ENCODE data around the gene EIF5A. TPM values are rescaled to one million over a fixed set of nuclear protein-coding genes. Genes with fewer than 3 reads are reported as not detected.

Gene EIF5A
- total and polyA plus RNA-seq, 7 donors: 104 to 603 (median 156) TPM

DNA sequence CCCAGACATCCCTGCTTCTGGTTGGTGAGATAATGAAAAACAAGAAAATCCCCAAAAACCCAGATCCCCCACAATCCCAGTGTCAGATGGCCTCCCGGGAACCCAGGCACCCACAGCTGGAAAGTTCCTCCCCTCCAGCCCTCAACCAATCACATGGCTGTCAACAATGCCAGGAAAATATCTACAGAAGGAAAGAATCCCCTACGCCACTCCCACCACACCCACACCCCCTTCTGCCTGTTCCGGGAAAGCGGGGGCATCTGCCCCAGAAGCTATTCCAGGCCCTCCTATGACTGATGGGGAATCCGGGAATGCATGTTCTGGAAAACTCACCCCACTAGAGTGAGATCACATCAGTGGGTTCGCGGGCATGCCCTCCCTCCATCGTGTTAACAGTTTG, 49.3 kb downstream of the EIF5A start:
- intact Hi-C loops (cut with DNase I): loop anchor here (1.0 to 2.0 kb wide), 3 partner anchors 38 to 81 kb away; partner anchors contain the start of genes PLSCR3 and TMEM256
- no peak overlapping the region for H3K4me3 ChIP-seq
- H3K27ac ChIP-seq: peak overlapping the region; percentile 41 to 99 (median 51)
- H3K36me3 ChIP-seq: no peaks in the 10 kb centered on the region
- no peak for DNase-seq
- H3K9me3 ChIP-seq: no peaks in the 10 kb centered on the region
- no peak for TF ChIP-seq EP300 (IDR thresholded peaks at IDR 0.05)
- TF ChIP-seq, protein P1, sequence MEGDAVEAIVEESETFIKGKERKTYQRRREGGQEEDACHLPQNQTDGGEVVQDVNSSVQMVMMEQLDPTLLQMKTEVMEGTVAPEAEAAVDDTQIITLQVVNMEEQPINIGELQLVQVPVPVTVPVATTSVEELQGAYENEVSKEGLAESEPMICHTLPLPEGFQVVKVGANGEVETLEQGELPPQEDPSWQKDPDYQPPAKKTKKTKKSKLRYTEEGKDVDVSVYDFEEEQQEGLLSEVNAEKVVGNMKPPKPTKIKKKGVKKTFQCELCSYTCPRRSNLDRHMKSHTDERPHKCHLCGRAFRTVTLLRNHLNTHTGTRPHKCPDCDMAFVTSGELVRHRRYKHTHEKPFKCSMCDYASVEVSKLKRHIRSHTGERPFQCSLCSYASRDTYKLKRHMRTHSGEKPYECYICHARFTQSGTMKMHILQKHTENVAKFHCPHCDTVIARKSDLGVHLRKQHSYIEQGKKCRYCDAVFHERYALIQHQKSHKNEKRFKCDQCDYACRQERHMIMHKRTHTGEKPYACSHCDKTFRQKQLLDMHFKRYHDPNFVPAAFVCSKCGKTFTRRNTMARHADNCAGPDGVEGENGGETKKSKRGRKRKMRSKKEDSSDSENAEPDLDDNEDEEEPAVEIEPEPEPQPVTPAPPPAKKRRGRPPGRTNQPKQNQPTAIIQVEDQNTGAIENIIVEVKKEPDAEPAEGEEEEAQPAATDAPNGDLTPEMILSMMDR (IDR thresholded peaks at IDR 0.05): no peak
- peak in 1 of 4 donors; percentile 25 for TF ChIP-seq POLR2AphosphoS5 (IDR thresholded peaks at IDR 0.05)
- no peak for TF ChIP-seq POLR2A (IDR thresholded peaks at IDR 0.05)
- peaks cover 0 to 43% (median 38%) of the 10 kb centered on the region in 4 donors for H3K4me1 ChIP-seq
- no peaks in the 10 kb centered on the region for H3K27me3 ChIP-seq
- WGBS, 2 donors: 59 to 70% methylated on average over 8 of the region's 8 CpGs

DNA sequence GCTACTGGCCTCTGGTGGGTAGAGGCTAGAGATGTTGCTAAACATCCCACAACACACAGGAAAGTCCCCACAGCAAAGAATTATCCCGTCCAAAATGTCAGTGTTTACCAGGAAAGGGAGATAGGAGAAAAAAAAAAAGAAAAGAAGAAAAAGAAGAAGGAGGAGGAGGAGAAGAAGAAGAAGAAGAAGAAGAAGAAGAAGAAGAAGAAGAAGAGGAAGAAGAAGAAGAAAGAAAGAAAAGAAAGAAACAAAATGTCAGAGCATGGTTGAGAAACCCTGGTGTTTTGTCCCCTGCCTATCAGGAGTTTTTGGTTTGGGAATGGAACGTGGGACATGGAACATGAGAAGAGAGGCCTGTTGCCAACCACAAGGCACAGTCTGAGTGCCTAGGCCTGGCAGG, 50.0 kb downstream of the EIF5A start:
- no peak for DNase-seq
- 67 to 86% methylated on average over 2 of the region's 2 CpGs for WGBS, 2 donors
- Histone ChIP-seq H3K9me3 (no peaks in the 10 kb centered on the region), H3K27me3 (no peaks in the 10 kb centered on the region), H3K4me1 (peaks cover 0 to 39% (median 37%) of the 10 kb centered on the region in 4 donors), H3K4me3 (no peak overlapping the region), H3K27ac (peak overlapping the region in 3 of 4 donors; percentile 5 to 54 (median 41)), H3K36me3 (no peaks in the 10 kb centered on the region)
- TF ChIP-seq, protein P1 (IDR thresholded peaks at IDR 0.05): no peak
- TF ChIP-seq EP300 (IDR thresholded peaks at IDR 0.05): no peak
- intact Hi-C loops (cut with DNase I): loop anchor here (2.0 kb wide), 2 partner anchors 37 to 47 kb away; partner anchors contain the start of genes PLSCR3 and TMEM256

- H3K4me1 ChIP-seq: no peaks in the 10 kb centered on the region
- WGBS, 2 donors: 63 to 82% methylated on average over 3 of the region's 3 CpGs
- no peaks in the 10 kb centered on the region for H3K9me3 ChIP-seq
- DNase-seq: no peak
- TF ChIP-seq POLR2A (IDR thresholded peaks at IDR 0.05) (no peak), POLR2AphosphoS5 (IDR thresholded peaks at IDR 0.05) (no peak), EP300 (IDR thresholded peaks at IDR 0.05) (no peak)
- TF ChIP-seq, protein P1 (IDR thresholded peaks at IDR 0.05): no peak
- intact Hi-C loops (cut with DNase I): no loop called here
- no peaks in the 10 kb centered on the region for H3K36me3 ChIP-seq
- no peak overlapping the region for H3K27ac ChIP-seq
- H3K4me3 ChIP-seq: no peak overlapping the region
- no peaks in the 10 kb centered on the region for H3K27me3 ChIP-seq
Observed at GRCh38 chr17:7361906-7362305, 54.5 kb downstream of the EIF5A start.

Small RNA genes within 50 kb of the gene (small RNA-seq; reads per million reads assigned to genes)
- gene AC026954.2 (0 reads per million in 3 donors), gene RF00019 (0 reads per million in 3 donors)

Other genes starting within 250 kb of the EIF5A start
Only the 30 nearest of the 32 such genes appear.
- gene ASGR2, start 192.8 kb upstream of the EIF5A start, total RNA-seq: 1 to 10 TPM in 1 of 4 donors, not detected in 3; 2.4 TPM
- 1 to 10 TPM in 2 of 3 donors, not detected in 1; 1.0 to 1.6 TPM for gene ASGR2, start 192.8 kb upstream of the EIF5A start, polyA plus RNA-seq
- gene ASGR1, start 128.3 kb upstream of the EIF5A start, total RNA-seq: under 1 TPM in 2 of 4 donors, not detected in 2; 0.36 to 0.55 TPM
- gene ASGR1, start 128.3 kb upstream of the EIF5A start, polyA plus RNA-seq: 1 to 10 TPM; 1.7 to 2.4 (median 2.3) TPM
- gene DLG4, start 87.8 kb upstream of the EIF5A start, total RNA-seq: 10 to 100 TPM; 14.6 to 27.4 (median 16.7) TPM
- 1 to 10 TPM; 1.6 to 8.3 (median 5.4) TPM for gene DLG4, start 87.8 kb upstream of the EIF5A start, polyA plus RNA-seq
- 100 to 1,000 TPM; 311 to 569 (median 338) TPM for gene ACADVL, start 87.7 kb upstream of the EIF5A start, total RNA-seq
- gene ACADVL, start 87.7 kb upstream of the EIF5A start, polyA plus RNA-seq: 100 to 1,000 TPM; 211 to 587 (median 491) TPM
- gene DVL2, start 73.1 kb upstream of the EIF5A start, total RNA-seq: 10 to 100 TPM; 36.4 to 56.2 (median 41.8) TPM
- 10 to 100 TPM; 12.0 to 30.7 (median 13.2) TPM for gene DVL2, start 73.1 kb upstream of the EIF5A start, polyA plus RNA-seq
- 10 to 100 TPM; 23.1 to 45.4 (median 35.4) TPM for gene PHF23, start 68.2 kb upstream of the EIF5A start, total RNA-seq
- gene PHF23, start 68.2 kb upstream of the EIF5A start, polyA plus RNA-seq: 10 to 100 TPM; 40.7 to 45.6 (median 45.1) TPM
- gene GABARAP, start 65.2 kb upstream of the EIF5A start, total RNA-seq: 100 to 1,000 TPM; 147 to 645 (median 552) TPM
- gene GABARAP, start 65.2 kb upstream of the EIF5A start, polyA plus RNA-seq: 1,000 to 10,000 TPM in 2 of 3 donors, 100 to 1,000 TPM in 1; 572 to 1,215 (median 1,036) TPM
- gene CTDNEP1, start 55.9 kb upstream of the EIF5A start, total RNA-seq: 10 to 100 TPM; 43.9 to 76.4 (median 53.0) TPM
- gene CTDNEP1, start 55.9 kb upstream of the EIF5A start, polyA plus RNA-seq: 100 to 1,000 TPM in 1 of 3 donors, 10 to 100 TPM in 2; 80.2 to 110 (median 82.9) TPM
- gene ELP5, start 55.4 kb upstream of the EIF5A start, total RNA-seq: 10 to 100 TPM; 28.4 to 40.0 (median 34.2) TPM
- 10 to 100 TPM; 32.4 to 70.9 (median 42.9) TPM for gene ELP5, start 55.4 kb upstream of the EIF5A start, polyA plus RNA-seq
- gene CLDN7, start 45.1 kb upstream of the EIF5A start, total RNA-seq: 1 to 10 TPM in 3 of 4 donors, not detected in 1; 1.1 to 2.6 (median 1.9) TPM
- 100 to 1,000 TPM; 181 to 963 (median 332) TPM for gene CLDN7, start 45.1 kb upstream of the EIF5A start, polyA plus RNA-seq
- gene SLC2A4, start 25.9 kb upstream of the EIF5A start, total RNA-seq: 100 to 1,000 TPM in 2 of 4 donors, 10 to 100 TPM in 2; 72.9 to 127 (median 94.7) TPM
- gene SLC2A4, start 25.9 kb upstream of the EIF5A start, polyA plus RNA-seq: 1 to 10 TPM in 2 of 3 donors, under 1 TPM in 1; 0.60 to 7.9 (median 2.8) TPM
- 1 to 10 TPM in 3 of 4 donors, under 1 TPM in 1; 0.28 to 2.5 (median 1.5) TPM for gene YBX2, start 13.0 kb upstream of the EIF5A start, total RNA-seq
- gene YBX2, start 13.0 kb upstream of the EIF5A start, polyA plus RNA-seq: 10 to 100 TPM in 2 of 3 donors, 1 to 10 TPM in 1; 4.8 to 37.6 (median 20.1) TPM
- 100 to 1,000 TPM in 1 of 4 donors, 10 to 100 TPM in 3; 82.3 to 114 (median 85.4) TPM for gene GPS2, start 7.7 kb downstream of the EIF5A start, total RNA-seq
- gene GPS2, start 7.7 kb downstream of the EIF5A start, polyA plus RNA-seq: 100 to 1,000 TPM in 1 of 3 donors, 10 to 100 TPM in 2; 67.9 to 113 (median 77.2) TPM
- 10 to 100 TPM; 14.3 to 29.6 (median 17.6) TPM for gene NEURL4, start 21.7 kb downstream of the EIF5A start, total RNA-seq
- 10 to 100 TPM in 1 of 3 donors, 1 to 10 TPM in 2; 6.0 to 31.6 (median 6.0) TPM for gene NEURL4, start 21.7 kb downstream of the EIF5A start, polyA plus RNA-seq
- 1 to 10 TPM; 1.1 to 3.9 (median 2.9) TPM for gene ACAP1, start 28.9 kb downstream of the EIF5A start, total RNA-seq
- gene ACAP1, start 28.9 kb downstream of the EIF5A start, polyA plus RNA-seq: 10 to 100 TPM in 1 of 3 donors, 1 to 10 TPM in 2; 1.2 to 55.8 (median 1.4) TPM
- 1 to 10 TPM; 4.4 to 6.4 (median 5.5) TPM for gene KCTD11, start 44.5 kb downstream of the EIF5A start, total RNA-seq
- gene KCTD11, start 44.5 kb downstream of the EIF5A start, polyA plus RNA-seq: 10 to 100 TPM in 1 of 3 donors, 1 to 10 TPM in 2; 6.2 to 11.7 (median 9.0) TPM
- gene TMEM95, start 47.5 kb downstream of the EIF5A start, total RNA-seq: not detected
- not detected for gene TMEM95, start 47.5 kb downstream of the EIF5A start, polyA plus RNA-seq
- 1 to 10 TPM; 2.1 to 5.4 (median 3.4) TPM for gene TNK1, start 73.5 kb downstream of the EIF5A start, total RNA-seq
- 10 to 100 TPM in 2 of 3 donors, 1 to 10 TPM in 1; 8.4 to 14.6 (median 10.4) TPM for gene TNK1, start 73.5 kb downstream of the EIF5A start, polyA plus RNA-seq
- gene PLSCR3, start 86.9 kb downstream of the EIF5A start, total RNA-seq: 10 to 100 TPM; 10.4 to 18.3 (median 14.2) TPM
- gene PLSCR3, start 86.9 kb downstream of the EIF5A start, polyA plus RNA-seq: 10 to 100 TPM; 11.6 to 27.2 (median 18.0) TPM
- gene TMEM256, start 96.5 kb downstream of the EIF5A start, total RNA-seq: 100 to 1,000 TPM in 2 of 4 donors, 10 to 100 TPM in 2; 19.0 to 152 (median 99.7) TPM
- 100 to 1,000 TPM; 150 to 357 (median 235) TPM for gene TMEM256, start 96.5 kb downstream of the EIF5A start, polyA plus RNA-seq
- gene NLGN2, start 100.2 kb downstream of the EIF5A start, total RNA-seq: 10 to 100 TPM in 2 of 4 donors, 1 to 10 TPM in 2; 6.8 to 18.8 (median 10.4) TPM
- gene NLGN2, start 100.2 kb downstream of the EIF5A start, polyA plus RNA-seq: 1 to 10 TPM in 1 of 3 donors, under 1 TPM in 2; 0.60 to 8.9 (median 0.69) TPM
- gene SPEM1, start 112.7 kb downstream of the EIF5A start, total RNA-seq: not detected
- not detected for gene SPEM1, start 112.7 kb downstream of the EIF5A start, polyA plus RNA-seq
- not detected for gene SPEM2, start 118.0 kb downstream of the EIF5A start, total RNA-seq
- not detected for gene SPEM2, start 118.0 kb downstream of the EIF5A start, polyA plus RNA-seq
- not detected for gene SPEM3, start 121.2 kb downstream of the EIF5A start, total RNA-seq
- gene SPEM3, start 121.2 kb downstream of the EIF5A start, polyA plus RNA-seq: not detected
- 1 to 10 TPM; 1.2 to 2.5 (median 1.6) TPM for gene TMEM102, start 127.8 kb downstream of the EIF5A start, total RNA-seq
- 10 to 100 TPM in 1 of 3 donors, 1 to 10 TPM in 2; 6.6 to 14.5 (median 8.1) TPM for gene TMEM102, start 127.8 kb downstream of the EIF5A start, polyA plus RNA-seq
- under 1 TPM in 1 of 4 donors, not detected in 3; 0.36 TPM for gene FGF11, start 131.9 kb downstream of the EIF5A start, total RNA-seq
- 1 to 10 TPM in 1 of 3 donors, under 1 TPM in 1, not detected in 1; 0.69 to 2.8 TPM for gene FGF11, start 131.9 kb downstream of the EIF5A start, polyA plus RNA-seq
- 1 to 10 TPM; 4.2 to 8.1 (median 6.5) TPM for gene CHRNB1, start 137.4 kb downstream of the EIF5A start, total RNA-seq
- 10 to 100 TPM in 2 of 3 donors, 1 to 10 TPM in 1; 7.2 to 13.2 (median 11.2) TPM for gene CHRNB1, start 137.4 kb downstream of the EIF5A start, polyA plus RNA-seq
- gene ZBTB4, start 172.0 kb downstream of the EIF5A start, total RNA-seq: 10 to 100 TPM; 42.5 to 56.5 (median 45.3) TPM
- 10 to 100 TPM in 2 of 3 donors, 1 to 10 TPM in 1; 5.5 to 19.6 (median 12.0) TPM for gene ZBTB4, start 172.0 kb downstream of the EIF5A start, polyA plus RNA-seq
- gene SLC35G6, start 173.8 kb downstream of the EIF5A start, total RNA-seq: not detected
- gene SLC35G6, start 173.8 kb downstream of the EIF5A start, polyA plus RNA-seq: not detected
- 10 to 100 TPM; 30.1 to 43.2 (median 36.5) TPM for gene POLR2A, start 176.7 kb downstream of the EIF5A start, total RNA-seq
- 10 to 100 TPM in 2 of 3 donors, 1 to 10 TPM in 1; 7.2 to 51.1 (median 11.3) TPM for gene POLR2A, start 176.7 kb downstream of the EIF5A start, polyA plus RNA-seq